HG03558 (cell line): ENCODE measurements around the gene ARMC9.

Experiments used
- ATAC-seq: cut with Tn5 transposase; IDR thresholded peaks from one replicate; pipeline ENCODE4 v1.9.1; 2021; ENCODE audit warnings: moderate number of reproducible peaks; ENCODE audit not compliant: unreplicated experiment; ENCODE audit errors: extremely low read depth

Gene ARMC9

GRCh38 chr2:231201475-231201814 is 3.0 kb downstream of the ARMC9 start:
- no peak for ATAC-seq

- no peak for ATAC-seq
These were observed 4.7 kb downstream of the ARMC9 start for GRCh38 chr2:231203087-231203486.

- no peak for ATAC-seq
These were observed 5.7 kb downstream of the ARMC9 start for GRCh38 chr2:231204146-231204545.

GRCh38 chr2:231204581-231204980 is 6.2 kb downstream of the ARMC9 start:
- no peak for ATAC-seq

- no peak for ATAC-seq
These were observed 9.3 kb downstream of the ARMC9 start for GRCh38 chr2:231207734-231208133.

GRCh38 chr2:231210782-231211181 is 12.4 kb downstream of the ARMC9 start:
- no peak for ATAC-seq

GRCh38 chr2:231211486-231211885 is 13.1 kb downstream of the ARMC9 start:
- ATAC-seq: no peak

GRCh38 chr2:231212329-231212845 is 14.0 kb downstream of the ARMC9 start:
- ATAC-seq: no peak

- no peak for ATAC-seq
These were observed 15.7 kb downstream of the ARMC9 start for GRCh38 chr2:231213931-231214642.

GRCh38 chr2:231218366-231218765 is 19.9 kb downstream of the ARMC9 start:
- ATAC-seq: no peak

GRCh38 chr2:231219289-231219688 is 20.9 kb downstream of the ARMC9 start:
- ATAC-seq: no peak

- no peak for ATAC-seq
These were observed 23.3 kb downstream of the ARMC9 start for GRCh38 chr2:231221761-231222160.

- ATAC-seq: no peak
These were observed 24.0 kb downstream of the ARMC9 start for GRCh38 chr2:231222318-231223000.

GRCh38 chr2:231223001-231223375 is 24.6 kb downstream of the ARMC9 start:
- ATAC-seq: no peak

- ATAC-seq: no peak
These were observed 25.1 kb downstream of the ARMC9 start for GRCh38 chr2:231223458-231223976.

GRCh38 chr2:231227310-231228162 is 29.1 kb downstream of the ARMC9 start:
- peak; percentile 29 for ATAC-seq

- peak; percentile 65 for ATAC-seq
These were observed 29.8 kb downstream of the ARMC9 start for GRCh38 chr2:231228223-231228622.

GRCh38 chr2:231228974-231229529 is 30.6 kb downstream of the ARMC9 start:
- no peak for ATAC-seq

- ATAC-seq: no peak
These were observed 36.8 kb downstream of the ARMC9 start for GRCh38 chr2:231235217-231235616.

- ATAC-seq: no peak
These were observed 40.3 kb downstream of the ARMC9 start for GRCh38 chr2:231238689-231239088.
